T-helper 17 cell (primary cell): Measurements from ENCODE around the gene NME3. TPM values are rescaled to one million over a fixed set of nuclear protein-coding genes. Genes with fewer than 3 reads are reported as not detected.
A peak's percentile ranks its signal among the peaks of the same experiment; 100 is the strongest.

Experiments
- ATAC-seq: fragments of 150-1000 bp; cut with Tn5 transposase; 2 replicates; pipeline ENCODE4 v1.10.0; 2021; ENCODE audit warnings: mild to moderate bottlenecking, moderate library complexity
- DNase-seq, 3 donors: peaks; one replicate each; pipeline versions ENCODE4 v3.0.0 to v3.0.0-alpha.2; 2020 to 2021
- H3K9me3 ChIP-seq: one replicate; pipeline ENCODE4 v1.7.0; 2013; ENCODE audit warnings: low read length, mild to moderate bottlenecking; ENCODE audit not compliant: control insufficient read depth, poor library complexity, severe bottlenecking
- H3K27ac Mint-ChIP-seq: one replicate; pipeline ENCODE4 v1.8.0; 2022; ENCODE audit warnings: mild to moderate bottlenecking, moderate library complexity, mixed read lengths
- H3K27me3 Mint-ChIP-seq: one replicate; pipeline ENCODE4 v1.8.0; 2022; ENCODE audit warnings: mixed read lengths
- H3K36me3 Mint-ChIP-seq: one replicate; pipeline ENCODE4 v1.8.0; 2022; ENCODE audit warnings: low read depth, mixed read lengths
- H3K4me1 Mint-ChIP-seq: one replicate; pipeline ENCODE4 v1.8.0; 2022; ENCODE audit warnings: mild to moderate bottlenecking, mixed read lengths
- H3K4me3 Mint-ChIP-seq: one replicate; pipeline ENCODE4 v1.8.0; 2022; ENCODE audit warnings: mild to moderate bottlenecking, moderate library complexity, mixed read lengths
- total RNA-seq, 4 donors: library from RNA in 2 of 4; stranded (reverse) in 2 of 4; gene quantifications; one replicate each; pipeline ENCODE4 v1.2.3 and lab custom pipeline; 2022 to 2026

Gene NME3
- total RNA-seq, 2 donors from 2014 or later = 54.0 to 61.9 TPM

- no peaks in the 10 kb centered on the region for H3K9me3 ChIP-seq
- Mint-ChIP-seq H3K36me3 (no peaks in the 10 kb centered on the region), H3K27me3 (no peaks in the 10 kb centered on the region), H3K4me1 (peaks cover 8% of the 10 kb centered on the region), H3K27ac (no peak overlapping the region), H3K4me3 (no peak overlapping the region)
- ATAC-seq (no peak), DNase-seq (no peak)
Measured at GRCh38 chr16:1754204-1754603, 17.1 kb downstream of the NME3 start.

- H3K27me3 Mint-ChIP-seq = no peaks in the 10 kb centered on the region
- H3K4me1 Mint-ChIP-seq = peaks cover 8% of the 10 kb centered on the region
- H3K36me3 Mint-ChIP-seq = no peaks in the 10 kb centered on the region
- ATAC-seq (no peak), DNase-seq (no peak)
- H3K9me3 ChIP-seq = no peaks in the 10 kb centered on the region
- no peak overlapping the region for H3K4me3 Mint-ChIP-seq
- no peak overlapping the region for H3K27ac Mint-ChIP-seq
Measured at GRCh38 chr16:1752853-1753252, 18.5 kb downstream of the NME3 start.

GRCh38 chr16:1751946-1752345, 19.4 kb downstream of the NME3 start:
- no peak for DNase-seq
- H3K27ac Mint-ChIP-seq = no peak overlapping the region
- H3K27me3 Mint-ChIP-seq = no peaks in the 10 kb centered on the region
- peaks cover 6% of the 10 kb centered on the region for H3K4me1 Mint-ChIP-seq
- no peak overlapping the region for H3K4me3 Mint-ChIP-seq
- H3K36me3 Mint-ChIP-seq = no peaks in the 10 kb centered on the region
- no peaks in the 10 kb centered on the region for H3K9me3 ChIP-seq
- no peak for ATAC-seq

GRCh38 chr16:1749152-1750117, 21.9 kb downstream of the NME3 start:
- Mint-ChIP-seq H3K4me3 (no peak overlapping the region), H3K27ac (no peak overlapping the region), H3K4me1 (peaks cover 4% of the 10 kb centered on the region), H3K36me3 (peaks cover 2% of the 10 kb centered on the region), H3K27me3 (no peaks in the 10 kb centered on the region)
- ATAC-seq (no peak), DNase-seq (no peak)
- no peaks in the 10 kb centered on the region for H3K9me3 ChIP-seq

- no peak overlapping the region for H3K27ac Mint-ChIP-seq
- peaks cover 4% of the 10 kb centered on the region for H3K4me1 Mint-ChIP-seq
- peaks cover 2% of the 10 kb centered on the region for H3K36me3 Mint-ChIP-seq
- H3K27me3 Mint-ChIP-seq = no peaks in the 10 kb centered on the region
- H3K4me3 Mint-ChIP-seq = no peak overlapping the region
- no peaks in the 10 kb centered on the region for H3K9me3 ChIP-seq
- ATAC-seq (no peak), DNase-seq (no peak)
Measured at GRCh38 chr16:1747934-1748333, 23.4 kb downstream of the NME3 start.

- no peaks in the 10 kb centered on the region for H3K9me3 ChIP-seq
- no peak for ATAC-seq
- Mint-ChIP-seq H3K4me3 (no peak overlapping the region), H3K27ac (no peak overlapping the region), H3K27me3 (no peaks in the 10 kb centered on the region), H3K36me3 (peaks cover 2% of the 10 kb centered on the region), H3K4me1 (peaks cover 7% of the 10 kb centered on the region)
- no peak for DNase-seq
Measured at GRCh38 chr16:1746693-1747195, 24.6 kb downstream of the NME3 start.

GRCh38 chr16:1745900-1746692, 25.2 kb downstream of the NME3 start:
- ATAC-seq (no peak), DNase-seq (no peak)
- H3K27ac Mint-ChIP-seq = no peak overlapping the region
- no peaks in the 10 kb centered on the region for H3K9me3 ChIP-seq
- peaks cover 7% of the 10 kb centered on the region for H3K4me1 Mint-ChIP-seq
- no peak overlapping the region for H3K4me3 Mint-ChIP-seq
- H3K36me3 Mint-ChIP-seq = peaks cover 2% of the 10 kb centered on the region
- H3K27me3 Mint-ChIP-seq = no peaks in the 10 kb centered on the region

GRCh38 chr16:1745181-1745899, 26.0 kb downstream of the NME3 start:
- no peaks in the 10 kb centered on the region for H3K9me3 ChIP-seq
- ATAC-seq = no peak
- peaks cover 2% of the 10 kb centered on the region for H3K36me3 Mint-ChIP-seq
- no peak overlapping the region for H3K4me3 Mint-ChIP-seq
- H3K27me3 Mint-ChIP-seq = no peaks in the 10 kb centered on the region
- H3K4me1 Mint-ChIP-seq = peaks cover 10% of the 10 kb centered on the region
- DNase-seq = no peak
- H3K27ac Mint-ChIP-seq = peak overlapping the region; percentile 41

GRCh38 chr16:1744338-1744840, 27.0 kb downstream of the NME3 start:
- Mint-ChIP-seq H3K27ac (peak overlapping the region; percentile 41), H3K4me1 (peaks cover 10% of the 10 kb centered on the region), H3K27me3 (no peaks in the 10 kb centered on the region), H3K4me3 (peak overlapping the region; percentile 31), H3K36me3 (peaks cover 2% of the 10 kb centered on the region)
- no peak for ATAC-seq
- DNase-seq = no peak
- H3K9me3 ChIP-seq = no peaks in the 10 kb centered on the region

GRCh38 chr16:1743376-1744337, 27.7 kb downstream of the NME3 start:
- DNase-seq = no peak
- Mint-ChIP-seq H3K4me3 (peak overlapping the region; percentile 31), H3K4me1 (peaks cover 10% of the 10 kb centered on the region), H3K27me3 (no peaks in the 10 kb centered on the region), H3K27ac (no peak overlapping the region), H3K36me3 (peaks cover 2% of the 10 kb centered on the region)
- H3K9me3 ChIP-seq = no peaks in the 10 kb centered on the region
- no peak for ATAC-seq

- DNase-seq (no peak), ATAC-seq (no peak)
- H3K4me3 Mint-ChIP-seq = no peak overlapping the region
- peaks cover 10% of the 10 kb centered on the region for H3K4me1 Mint-ChIP-seq
- no peaks in the 10 kb centered on the region for H3K9me3 ChIP-seq
- H3K27me3 Mint-ChIP-seq = no peaks in the 10 kb centered on the region
- H3K36me3 Mint-ChIP-seq = peaks cover 2% of the 10 kb centered on the region
- H3K27ac Mint-ChIP-seq = no peak overlapping the region
Measured at GRCh38 chr16:1741553-1742165, 29.7 kb downstream of the NME3 start.
